NK-92 treated with Interleukin-12 subunit alpha and Interleukin-12 subunit beta, amount 100 ng/mL, for 24 hours (cell line): ENCODE results near the gene SLC10A4.
"Not testable (repeated sequence)": the region's sequence is repeated elsewhere in the genome, so short reads cannot be mapped to it uniquely, and the experiment has no call there.

Experiments used
- DNase-seq: peaks from one replicate; lab custom pipeline; 2025; lab: John Stamatoyannopoulos, UW

SLC10A4 gene, protein sequence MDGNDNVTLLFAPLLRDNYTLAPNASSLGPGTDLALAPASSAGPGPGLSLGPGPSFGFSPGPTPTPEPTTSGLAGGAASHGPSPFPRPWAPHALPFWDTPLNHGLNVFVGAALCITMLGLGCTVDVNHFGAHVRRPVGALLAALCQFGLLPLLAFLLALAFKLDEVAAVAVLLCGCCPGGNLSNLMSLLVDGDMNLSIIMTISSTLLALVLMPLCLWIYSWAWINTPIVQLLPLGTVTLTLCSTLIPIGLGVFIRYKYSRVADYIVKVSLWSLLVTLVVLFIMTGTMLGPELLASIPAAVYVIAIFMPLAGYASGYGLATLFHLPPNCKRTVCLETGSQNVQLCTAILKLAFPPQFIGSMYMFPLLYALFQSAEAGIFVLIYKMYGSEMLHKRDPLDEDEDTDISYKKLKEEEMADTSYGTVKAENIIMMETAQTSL

DNA sequence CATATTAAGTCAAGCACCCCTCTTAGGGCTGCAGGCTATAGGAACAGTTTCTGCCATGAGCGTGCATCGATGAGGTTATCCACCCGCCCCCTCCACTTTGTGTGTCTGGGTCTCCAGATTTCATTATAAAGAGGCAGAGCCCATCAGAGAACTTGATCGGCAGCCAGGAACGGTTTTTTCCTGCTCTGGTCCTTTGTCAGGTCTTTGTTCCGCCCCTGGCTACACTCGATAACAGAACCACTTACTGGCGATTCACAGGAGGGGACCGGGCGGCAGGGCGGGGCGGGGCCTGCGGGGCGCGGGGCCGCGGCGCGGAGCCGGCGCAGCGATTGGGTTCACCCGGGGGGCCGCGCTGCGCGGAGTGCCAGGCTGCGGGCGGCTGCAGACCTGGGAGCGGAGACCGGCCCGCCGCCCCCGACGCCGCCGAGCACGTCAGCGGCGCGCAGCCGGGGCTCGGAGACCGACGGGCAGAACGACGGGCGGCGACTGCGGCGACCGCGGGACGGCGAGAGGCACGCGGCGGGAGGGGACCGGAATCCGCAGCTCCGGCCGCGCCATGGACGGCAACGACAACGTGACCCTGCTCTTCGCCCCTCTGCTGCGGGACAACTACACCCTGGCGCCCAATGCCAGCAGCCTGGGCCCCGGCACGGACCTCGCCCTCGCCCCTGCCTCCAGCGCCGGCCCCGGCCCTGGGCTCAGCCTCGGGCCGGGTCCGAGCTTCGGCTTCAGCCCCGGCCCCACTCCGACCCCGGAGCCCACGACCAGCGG, at the start of gene SLC10A4:
SLC10A4 (plus strand) TSS at position 338 of the 771 bp plus-strand sequence; CDS start at position 557, 219 bp downstream.
- DNase-seq, result no peak

DNA sequence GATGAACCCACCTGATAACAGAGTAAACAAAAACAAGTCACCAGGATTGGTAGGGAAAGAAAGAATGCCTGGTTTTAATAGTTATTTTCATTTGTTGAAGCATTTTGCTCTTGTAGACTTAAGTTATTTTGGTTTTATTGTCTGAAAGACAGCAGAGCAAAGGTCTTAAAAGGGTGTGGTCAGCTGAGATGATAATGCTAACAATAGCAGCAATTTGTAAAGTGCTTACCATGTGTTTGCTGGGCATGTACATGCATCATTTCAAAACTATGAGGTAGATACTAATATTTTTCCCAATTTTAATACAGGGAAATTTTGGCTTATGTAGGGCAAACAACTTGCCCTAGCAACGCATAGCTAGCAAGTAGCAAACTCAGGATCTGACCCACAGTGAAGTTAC, 46.8 kb upstream of the SLC10A4 start:
- no peak for DNase-seq

DNA sequence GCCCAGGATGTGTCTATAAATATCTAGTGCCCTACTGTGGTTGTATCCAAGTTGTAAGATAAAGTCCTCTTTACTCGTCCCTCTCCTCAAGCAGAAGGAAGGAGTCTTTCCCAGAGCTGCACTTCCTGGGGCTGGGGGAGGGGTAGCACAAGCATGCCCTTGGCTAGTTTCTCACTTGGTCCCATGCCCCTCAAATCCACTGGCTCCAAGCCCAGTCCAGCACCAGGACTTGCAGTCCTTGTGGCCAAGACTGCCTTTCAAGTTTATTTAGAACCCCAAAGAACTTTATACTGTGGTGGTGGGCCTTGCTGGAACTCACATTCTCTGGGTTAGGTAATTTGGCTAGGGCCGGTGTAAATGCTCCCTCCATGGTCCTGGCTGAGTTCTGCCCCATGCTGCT, 43.2 kb upstream of the SLC10A4 start:
- DNase-seq, result no peak

GRCh38 chr4:48440914-48441313, 42.2 kb upstream of the SLC10A4 start:
- not testable (repeated sequence) for DNase-seq

- DNase-seq, result no peak
Measured at GRCh38 chr4:48445704-48446103, 37.4 kb upstream of the SLC10A4 start.

GRCh38 chr4:48446642-48447041, 36.5 kb upstream of the SLC10A4 start:
- no peak for DNase-seq

DNA sequence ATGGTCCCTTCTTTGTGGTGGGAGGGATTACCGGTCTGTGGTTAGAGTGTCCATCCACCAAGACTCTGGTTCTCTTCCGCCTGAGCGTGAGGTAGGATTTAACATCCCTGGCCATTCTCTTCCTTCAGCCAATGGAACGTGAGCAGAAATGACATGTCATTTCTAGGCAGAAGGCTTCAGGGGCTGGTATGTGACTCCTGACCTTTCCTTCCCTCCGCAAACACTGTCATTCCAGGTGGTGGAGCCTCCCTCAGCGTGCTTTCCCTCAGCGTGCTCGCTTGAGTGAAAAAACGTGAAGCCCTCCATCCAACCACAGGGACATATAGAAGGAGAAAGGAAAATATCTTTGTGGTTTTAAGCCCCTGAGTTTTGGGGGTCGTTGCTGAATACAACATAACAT, 34.0 kb upstream of the SLC10A4 start:
- no peak for DNase-seq

DNA sequence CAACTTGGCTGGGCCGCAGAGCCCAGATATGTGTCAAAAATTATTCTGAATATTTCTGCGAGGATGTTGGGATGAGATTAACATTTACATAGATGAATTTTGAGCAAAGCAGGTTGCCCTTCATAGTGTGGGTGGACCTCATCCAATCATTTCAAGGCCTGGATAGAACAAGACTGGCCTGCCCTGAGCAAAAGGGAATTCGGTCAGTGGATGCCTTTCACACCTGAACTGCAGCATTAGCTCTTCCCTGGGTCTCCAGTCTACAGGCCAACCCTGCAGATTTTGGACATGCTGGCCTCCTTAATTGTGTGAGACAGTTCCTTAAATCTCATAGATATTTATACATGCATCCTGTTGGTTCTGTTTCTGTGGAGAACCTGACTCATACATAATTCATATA, 32.4 kb upstream of the SLC10A4 start:
- no peak for DNase-seq

DNA sequence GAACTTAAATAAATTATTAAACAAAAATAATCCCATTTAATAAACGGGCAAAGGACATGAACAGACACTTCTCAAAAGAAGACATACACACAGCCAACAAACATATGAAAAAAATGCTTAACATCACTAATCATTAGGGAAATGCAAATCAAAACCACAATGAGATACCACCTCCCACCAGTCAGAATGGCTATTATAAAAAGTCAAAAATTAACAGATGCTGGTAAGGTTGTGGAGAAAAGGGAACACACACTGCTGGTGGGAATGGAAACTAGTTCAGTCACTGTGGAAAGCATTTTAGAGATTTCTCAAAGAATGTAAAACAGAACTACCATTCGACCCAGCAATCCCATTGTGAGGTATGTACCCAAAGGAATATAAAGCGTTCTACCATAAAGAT, 31.5 kb upstream of the SLC10A4 start:
- DNase-seq, result not testable (repeated sequence)

DNA sequence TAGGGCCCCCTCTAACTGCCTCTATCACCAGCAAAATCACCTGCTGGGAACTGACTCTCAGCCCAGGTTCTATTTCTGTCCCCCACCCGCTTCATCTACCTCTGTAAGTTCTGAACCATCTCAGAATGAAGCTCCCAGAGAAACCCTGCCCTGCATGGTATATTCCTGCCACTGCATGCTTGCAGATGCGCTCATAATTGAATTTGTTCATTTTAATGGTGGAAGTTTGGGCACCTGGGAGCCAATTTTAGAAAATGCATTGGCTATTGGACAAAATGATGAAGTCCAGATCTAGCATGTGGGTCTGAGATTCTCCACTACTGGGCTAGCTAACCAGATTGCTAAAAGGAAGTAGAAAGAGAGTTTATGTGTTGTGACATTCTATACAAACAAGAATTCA, 28.6 kb upstream of the SLC10A4 start:
- no peak for DNase-seq

DNA sequence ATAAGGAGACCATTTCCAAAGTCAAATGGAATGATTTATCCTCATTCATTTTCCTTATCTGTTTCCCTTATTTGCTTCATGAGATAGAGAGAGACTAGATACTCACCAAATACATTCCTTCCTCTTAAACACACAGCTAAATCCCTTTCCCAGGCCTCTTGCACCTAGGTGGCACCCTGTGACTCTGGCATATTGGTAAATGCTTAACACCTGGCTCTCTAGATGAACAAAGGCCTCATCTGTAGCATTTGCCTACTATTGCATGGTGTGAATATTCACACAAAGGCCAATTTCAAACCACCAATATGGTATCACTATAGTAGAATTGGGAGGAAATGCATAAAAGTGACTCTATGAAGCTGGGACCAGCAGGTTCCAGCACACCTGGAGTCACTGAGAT, 22.1 kb upstream of the SLC10A4 start:
- DNase-seq, result no peak

GRCh38 chr4:48462363-48462762, 20.8 kb upstream of the SLC10A4 start:
- DNase-seq, result no peak

GRCh38 chr4:48467442-48467841, 15.7 kb upstream of the SLC10A4 start:
- DNase-seq, result no peak

GRCh38 chr4:48467891-48468290, 15.3 kb upstream of the SLC10A4 start:
- no peak for DNase-seq

- DNase-seq, result no peak
Measured at GRCh38 chr4:48470137-48470536, 13.0 kb upstream of the SLC10A4 start.

DNA sequence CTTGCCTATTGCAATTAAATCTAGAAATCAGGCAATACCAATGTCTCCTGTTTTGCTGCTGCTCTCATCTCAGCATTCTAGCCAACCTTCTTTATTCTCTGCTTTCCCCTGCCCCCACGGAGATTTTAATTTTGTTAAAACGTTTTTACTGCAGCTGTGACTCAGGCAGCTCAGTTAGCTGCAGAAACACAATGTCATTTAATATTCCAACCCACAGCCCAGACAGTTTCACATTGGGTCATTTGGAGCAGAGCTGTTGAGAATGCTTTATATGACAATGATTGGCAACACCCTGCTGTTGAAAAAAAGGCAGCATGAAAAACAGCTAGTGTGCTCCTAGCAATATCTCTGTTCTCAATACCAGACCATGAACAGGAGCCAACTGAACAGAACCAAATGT, 12.6 kb upstream of the SLC10A4 start:
- DNase-seq, result no peak

GRCh38 chr4:48472794-48473193, 10.3 kb upstream of the SLC10A4 start:
- no peak for DNase-seq

GRCh38 chr4:48475770-48476169, 7.4 kb upstream of the SLC10A4 start:
- DNase-seq, result no peak

- no peak for DNase-seq
Measured at GRCh38 chr4:48478273-48478672, 4.9 kb upstream of the SLC10A4 start.

DNA sequence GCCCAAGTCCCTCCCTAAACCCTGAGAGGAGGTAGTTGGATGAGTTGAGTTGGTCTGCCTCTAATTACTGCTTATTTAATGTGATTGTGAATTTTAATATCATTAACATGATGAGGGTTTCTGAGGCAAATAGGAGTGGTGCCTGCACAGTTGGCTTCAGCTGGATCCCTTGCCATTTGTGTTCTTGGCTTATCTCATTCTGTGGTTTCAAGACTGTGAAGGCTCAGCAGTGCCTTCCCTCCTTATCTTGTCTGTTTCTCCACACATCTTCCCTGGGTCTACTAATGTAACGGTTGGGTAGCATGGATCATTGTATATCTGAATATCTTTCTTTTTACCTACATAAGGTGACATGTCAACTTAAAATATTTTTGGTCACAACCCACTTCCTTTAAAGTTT, 1.6 kb upstream of the SLC10A4 start:
- DNase-seq, result no peak

GRCh38 chr4:48483777-48484493, 792 bp downstream of the SLC10A4 start:
- no peak for DNase-seq

- DNase-seq, result no peak
Measured at GRCh38 chr4:48484494-48485168, 1.5 kb downstream of the SLC10A4 start.
